Brain microvascular endothelial cell (primary cell): Measurements from ENCODE around the gene SIL1.

Experiments
- DNase-seq: peaks from one replicate; pipeline ENCODE4 v3.0.0-alpha.2; 2020
- H3K27ac ChIP-seq: fragments of 250-450 bp; sonication (Bioruptor Pico); 2 replicates; pipeline ENCODE4 v1.5.1; 2020; ENCODE audit warnings: mild to moderate bottlenecking, moderate library complexity
- H3K27me3 ChIP-seq: fragments of 250-450 bp; sonication (Bioruptor Pico); replicated peaks from 2 replicates; pipeline ENCODE4 v1.5.1; 2020; ENCODE audit warnings: mild to moderate bottlenecking
- H3K36me3 ChIP-seq: fragments of 250-450 bp; sonication (Bioruptor Pico); replicated peaks from 2 replicates; pipeline ENCODE4 v1.5.1; 2020; ENCODE audit warnings: mild to moderate bottlenecking
- H3K4me3 ChIP-seq: 2 replicates; pipeline ENCODE4 v1.5.1; 2011; ENCODE audit warnings: low read depth, mild to moderate bottlenecking, control low read depth, low read length, moderate library complexity
- CTCF ChIP-seq: IDR thresholded peaks from 2 replicates; pipeline ENCODE4 v1.5.1; 2011; ENCODE audit warnings: low read depth, mild to moderate bottlenecking, moderate library complexity, low read length, control low read depth, inconsistent platforms; ENCODE audit errors: missing control alignments
- in situ Hi-C: cut with HindIII; loops from 2 replicates; pipeline ENCODE4 v1.10.0; 2017; ENCODE audit warnings: low sequenced_read_pairs, low pct_ligation_motif_present

The SIL1 gene

GRCh38 chr5:138961729-138962128 is 236.4 kb downstream of the SIL1 start:
- TF ChIP-seq CTCF: no peak
- no peak overlapping the region for H3K27ac ChIP-seq
- H3K36me3 ChIP-seq: no peaks in the 10 kb centered on the region
- H3K27me3 ChIP-seq: no peaks in the 10 kb centered on the region
- no peak overlapping the region for H3K4me3 ChIP-seq
- in situ Hi-C loops: no loop called here
- no peak for DNase-seq

GRCh38 chr5:138961221-138961620 is 236.9 kb downstream of the SIL1 start:
- H3K4me3 ChIP-seq: no peak overlapping the region
- DNase-seq: no peak
- TF ChIP-seq CTCF: no peak
- no peak overlapping the region for H3K27ac ChIP-seq
- in situ Hi-C loops: no loop called here
- no peaks in the 10 kb centered on the region for H3K27me3 ChIP-seq
- H3K36me3 ChIP-seq: no peaks in the 10 kb centered on the region

- no peak for DNase-seq
- Histone ChIP-seq H3K27me3 (no peaks in the 10 kb centered on the region), H3K27ac (no peak overlapping the region), H3K4me3 (no peak overlapping the region), H3K36me3 (no peaks in the 10 kb centered on the region)
- in situ Hi-C loops: no loop called here
- no peak for TF ChIP-seq CTCF
Measured at GRCh38 chr5:138960145-138960692, 237.9 kb downstream of the SIL1 start.

- H3K4me3 ChIP-seq: no peak overlapping the region
- no peaks in the 10 kb centered on the region for H3K36me3 ChIP-seq
- in situ Hi-C loops: no loop called here
- H3K27me3 ChIP-seq: no peaks in the 10 kb centered on the region
- TF ChIP-seq CTCF: no peak
- no peak for DNase-seq
- no peak overlapping the region for H3K27ac ChIP-seq
Measured at GRCh38 chr5:138956801-138957200, 241.4 kb downstream of the SIL1 start.

GRCh38 chr5:138955671-138956295 is 242.4 kb downstream of the SIL1 start:
- DNase-seq: no peak
- H3K27ac ChIP-seq: no peak overlapping the region
- H3K4me3 ChIP-seq: no peak overlapping the region
- no peaks in the 10 kb centered on the region for H3K36me3 ChIP-seq
- in situ Hi-C loops: no loop called here
- TF ChIP-seq CTCF: no peak
- H3K27me3 ChIP-seq: no peaks in the 10 kb centered on the region
